Natural killer cell (primary cell): ENCODE results near the gene CSNK1G1. TPM values are rescaled to one million over a fixed set of nuclear protein-coding genes. Genes with fewer than 3 reads are reported as not detected.

Source experiments
- ATAC-seq, 3 donors: fragments of 150-1000 bp in 2 of 3; fragments of 200-7000 bp in 1 of 3; cut with Tn5 transposase; 1 replicate in 1 of 3; 2 replicates in 2 of 3; pipeline ENCODE4 v1.10.0; 2021; ENCODE audit warnings: mild to moderate bottlenecking in 2 of 3, moderate library complexity in 2 of 3
- DNase-seq, 2 donors: peaks; one replicate each; pipeline versions ENCODE4 v3.0.0 to v3.0.0-alpha.2; 2013 to 2021; ENCODE audit warnings: mixed read lengths in 1 of 2
- H3K27ac ChIP-seq: one replicate; pipeline ENCODE4 v1.5.1; 2013; ENCODE audit warnings: mild to moderate bottlenecking, low read length
- H3K27me3 ChIP-seq: one replicate; pipeline ENCODE4 v1.6.1; 2013; ENCODE audit warnings: low read length; ENCODE audit not compliant: control insufficient read depth, insufficient read depth
- H3K36me3 ChIP-seq: one replicate; pipeline ENCODE4 v1.6.1; 2013; ENCODE audit warnings: low read length; ENCODE audit not compliant: control insufficient read depth, insufficient read depth
- H3K4me1 ChIP-seq: one replicate; pipeline ENCODE4 v1.6.1; 2013; ENCODE audit warnings: low read length; ENCODE audit not compliant: control insufficient read depth, insufficient read depth
- H3K4me3 ChIP-seq: one replicate; pipeline ENCODE4 v1.5.1; 2013; ENCODE audit warnings: low read length
- H3K9me3 ChIP-seq: one replicate; pipeline ENCODE4 v1.6.1; 2013; ENCODE audit warnings: low read length; ENCODE audit not compliant: control insufficient read depth, insufficient read depth
- H3K27ac Mint-ChIP-seq, 2 donors: one replicate each; pipeline ENCODE4 v1.8.0; 2022; ENCODE audit warnings: mild to moderate bottlenecking in 2 of 2, mixed read lengths in 2 of 2, moderate library complexity in 1 of 2
- H3K27me3 Mint-ChIP-seq, 2 donors: one replicate each; pipeline ENCODE4 v1.8.0; 2022; ENCODE audit warnings: low read depth in 2 of 2, mixed read lengths in 2 of 2
- H3K36me3 Mint-ChIP-seq: one replicate; pipeline ENCODE4 v1.8.0; 2022; ENCODE audit warnings: mixed read lengths
- H3K4me1 Mint-ChIP-seq, 2 donors: one replicate each; pipeline ENCODE4 v1.8.0; 2022; ENCODE audit warnings: mixed read lengths in 2 of 2
- H3K4me3 Mint-ChIP-seq: one replicate; pipeline ENCODE4 v1.8.0; 2022; ENCODE audit warnings: mild to moderate bottlenecking, moderate library complexity, mixed read lengths
- H3K9me3 Mint-ChIP-seq, 2 donors: one replicate each; pipeline ENCODE4 v1.8.0; 2022; ENCODE audit warnings: mixed read lengths in 2 of 2
- WGBS: methylation state at CpG from one replicate; pipeline ENCODE4 v1.1.7; 2013; ENCODE audit warnings: missing lambda C conversion rate; ENCODE audit not compliant: insufficient coverage; 5-methylcytosine and 5-hydroxymethylcytosine counted together
- intact Hi-C: fragments of 100-400 bp; cut with micrococcal nuclease; formaldehyde crosslinking; loops from one replicate; pipeline ENCODE4 v1.14.2; 2022
- total RNA-seq, 4 donors: library from RNA; stranded (reverse); fragments of 120-200 nt in 1 of 4; gene quantifications; one replicate each; pipeline versions ENCODE4 v1.2.3 to v1.2.4, GENCODE V29; 2013 to 2022
- TF ChIP-seq, protein P1 (sequence below): fragments of 200-600 bp; IDR thresholded peaks from one replicate; pipeline ENCODE4 v1.8.0; 2022; ENCODE audit warnings: antibody characterized with exemption

CSNK1G1 gene
- total RNA-seq, 3 donors from 2014 or later (not counting 1 experiment from before 2014, with no cell fraction given): 26.2 to 36.8 (median 34.0) TPM

DNA sequence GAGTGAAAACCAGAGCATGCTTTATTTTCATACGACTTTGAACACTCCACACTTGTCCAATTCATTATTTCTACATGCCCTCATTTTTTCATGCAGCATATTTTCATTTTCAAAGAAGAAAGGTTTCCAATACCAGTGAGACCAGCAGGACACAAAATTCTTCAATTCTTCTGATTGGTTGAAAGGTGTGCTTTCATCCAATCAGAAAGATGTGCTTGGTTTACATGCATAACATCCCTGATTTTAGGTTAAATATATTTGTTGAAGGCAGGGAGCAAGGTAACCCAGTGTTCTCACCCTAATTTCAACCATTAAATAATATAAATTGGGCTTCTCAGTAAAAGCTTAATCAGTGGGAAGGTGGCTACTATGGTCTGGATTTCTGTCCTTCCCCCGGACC, 145.6 kb downstream of the CSNK1G1 start:
- Mint-ChIP-seq H3K27me3 (no peaks in the 10 kb centered on the region), H3K36me3 (peaks cover 11% of the 10 kb centered on the region), H3K4me3 (no peak overlapping the region), H3K27ac (no peak overlapping the region), H3K9me3 (no peaks in the 10 kb centered on the region), H3K4me1 (peaks cover 4 to 17% of the 10 kb centered on the region in 2 donors)
- no peak for ATAC-seq
- WGBS: 71% methylated on average over 1 of the region's 2 CpGs
- DNase-seq: no peak
- Histone ChIP-seq H3K9me3 (no peaks in the 10 kb centered on the region), H3K4me3 (no peak overlapping the region), H3K27ac (no peak overlapping the region), H3K4me1 (no peaks in the 10 kb centered on the region), H3K27me3 (no peaks in the 10 kb centered on the region), H3K36me3 (peaks cover 11% of the 10 kb centered on the region)
- TF ChIP-seq, protein P1, sequence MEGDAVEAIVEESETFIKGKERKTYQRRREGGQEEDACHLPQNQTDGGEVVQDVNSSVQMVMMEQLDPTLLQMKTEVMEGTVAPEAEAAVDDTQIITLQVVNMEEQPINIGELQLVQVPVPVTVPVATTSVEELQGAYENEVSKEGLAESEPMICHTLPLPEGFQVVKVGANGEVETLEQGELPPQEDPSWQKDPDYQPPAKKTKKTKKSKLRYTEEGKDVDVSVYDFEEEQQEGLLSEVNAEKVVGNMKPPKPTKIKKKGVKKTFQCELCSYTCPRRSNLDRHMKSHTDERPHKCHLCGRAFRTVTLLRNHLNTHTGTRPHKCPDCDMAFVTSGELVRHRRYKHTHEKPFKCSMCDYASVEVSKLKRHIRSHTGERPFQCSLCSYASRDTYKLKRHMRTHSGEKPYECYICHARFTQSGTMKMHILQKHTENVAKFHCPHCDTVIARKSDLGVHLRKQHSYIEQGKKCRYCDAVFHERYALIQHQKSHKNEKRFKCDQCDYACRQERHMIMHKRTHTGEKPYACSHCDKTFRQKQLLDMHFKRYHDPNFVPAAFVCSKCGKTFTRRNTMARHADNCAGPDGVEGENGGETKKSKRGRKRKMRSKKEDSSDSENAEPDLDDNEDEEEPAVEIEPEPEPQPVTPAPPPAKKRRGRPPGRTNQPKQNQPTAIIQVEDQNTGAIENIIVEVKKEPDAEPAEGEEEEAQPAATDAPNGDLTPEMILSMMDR: no peak
- intact Hi-C loops: no loop called here

GRCh38 chr15:64209680-64210334, 146.2 kb downstream of the CSNK1G1 start:
- no peaks in the 10 kb centered on the region for H3K9me3 ChIP-seq
- WGBS: 30% methylated on average over 2 of the region's 3 CpGs
- no peak overlapping the region for H3K4me3 ChIP-seq
- Mint-ChIP-seq H3K4me1 (peaks cover 4 to 17% of the 10 kb centered on the region in 2 donors), H3K27me3 (no peaks in the 10 kb centered on the region), H3K9me3 (no peaks in the 10 kb centered on the region), H3K4me3 (no peak overlapping the region), H3K27ac (peak overlapping the region in 1 of 2 donors; percentile 48), H3K36me3 (peaks cover 11% of the 10 kb centered on the region)
- no peaks in the 10 kb centered on the region for H3K4me1 ChIP-seq
- TF ChIP-seq, protein P1: peak; percentile 44
- intact Hi-C loops: loop anchor here (1.0 kb wide), 1 partner anchor 146 kb away; the partner anchor contains the start of gene CSNK1G1
- no peak overlapping the region for H3K27ac ChIP-seq
- peak in 1 of 3 donors; percentile 39 for ATAC-seq
- peak in 1 of 2 donors; percentile 41 for DNase-seq
- H3K27me3 ChIP-seq: no peaks in the 10 kb centered on the region
- peaks cover 11% of the 10 kb centered on the region for H3K36me3 ChIP-seq

DNA sequence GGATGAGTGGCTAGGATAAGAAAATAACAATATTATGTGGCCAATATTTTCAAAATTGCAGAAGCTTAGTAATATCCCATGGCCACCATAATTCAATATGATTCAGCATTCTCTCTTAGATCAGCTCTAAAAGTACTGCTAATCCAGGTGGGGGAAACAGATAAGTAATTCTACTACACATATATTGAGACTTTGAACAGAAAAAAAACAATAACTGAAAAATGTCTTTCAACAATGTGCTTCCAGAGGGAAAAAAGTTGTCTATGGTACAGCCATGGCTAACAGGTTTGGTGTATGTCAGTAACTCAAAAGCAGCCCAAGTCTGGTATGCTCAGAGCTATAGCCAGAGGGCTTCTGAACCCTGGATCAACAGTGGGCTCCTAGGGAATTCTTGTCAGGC, 150.8 kb downstream of the CSNK1G1 start:
- Mint-ChIP-seq H3K4me3 (no peak overlapping the region), H3K9me3 (no peaks in the 10 kb centered on the region), H3K27ac (no peak overlapping the region), H3K4me1 (peaks cover 0 to 5% of the 10 kb centered on the region in 2 donors), H3K36me3 (no peaks in the 10 kb centered on the region), H3K27me3 (no peaks in the 10 kb centered on the region)
- no peak for ATAC-seq
- no peaks in the 10 kb centered on the region for H3K4me1 ChIP-seq
- intact Hi-C loops: no loop called here
- H3K9me3 ChIP-seq: no peaks in the 10 kb centered on the region
- no peak overlapping the region for H3K4me3 ChIP-seq
- TF ChIP-seq, protein P1: no peak
- peaks cover 25% of the 10 kb centered on the region for H3K36me3 ChIP-seq
- H3K27ac ChIP-seq: no peak overlapping the region
- DNase-seq: no peak
- no peaks in the 10 kb centered on the region for H3K27me3 ChIP-seq

DNA sequence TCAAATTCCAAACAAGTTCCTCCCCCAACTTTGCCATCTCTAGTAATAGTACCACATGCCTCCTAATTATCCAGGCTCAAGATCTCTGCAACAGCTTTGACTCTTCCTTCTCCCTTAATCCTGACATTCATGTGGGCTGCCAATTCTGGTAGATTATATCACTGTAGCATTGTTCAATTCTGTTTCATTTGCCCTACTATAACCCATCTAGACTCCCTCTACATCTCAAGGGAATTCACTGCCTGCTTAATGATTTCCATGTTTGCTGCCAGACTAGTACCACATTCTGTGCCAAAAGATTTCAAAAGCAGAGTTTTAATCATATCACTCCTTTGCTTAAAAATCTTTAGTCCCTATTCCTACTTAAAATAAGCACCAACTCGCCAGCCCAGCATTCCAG, 158.5 kb downstream of the CSNK1G1 start:
- TF ChIP-seq, protein P1: no peak

More for the DNA sequence above, 158.5 kb downstream of the CSNK1G1 start:
- Histone ChIP-seq H3K4me1 (no peaks in the 10 kb centered on the region), H3K27me3 (no peaks in the 10 kb centered on the region), H3K9me3 (no peaks in the 10 kb centered on the region), H3K36me3 (peaks cover 18% of the 10 kb centered on the region), H3K27ac (no peak overlapping the region), H3K4me3 (no peak overlapping the region)
- DNase-seq: no peak
- Mint-ChIP-seq H3K4me1 (no peaks in the 10 kb centered on the region), H3K27me3 (no peaks in the 10 kb centered on the region), H3K36me3 (peaks cover 7% of the 10 kb centered on the region), H3K4me3 (no peak overlapping the region), H3K9me3 (no peaks in the 10 kb centered on the region), H3K27ac (no peak overlapping the region)
- no peak for ATAC-seq
- 89% methylated on average over 1 of the region's 1 CpG for WGBS
- intact Hi-C loops: no loop called here
